ENCODE measurements around the gene KCNB1.

KCNB1 gene

GRCh38 chr20:49501917-49502316 lies 19.4 kb upstream of the KCNB1 start:
- DNase-seq, result no peak

GRCh38 chr20:49497398-49497669 lies 14.9 kb upstream of the KCNB1 start:
- DNase-seq, result no peak

- DNase-seq, result no peak
Observed at GRCh38 chr20:49496553-49497397, 14.3 kb upstream of the KCNB1 start.

GRCh38 chr20:49496043-49496442 lies 13.6 kb upstream of the KCNB1 start:
- DNase-seq, result no peak

- DNase-seq, result no peak
Observed at GRCh38 chr20:49490689-49491088, 8.2 kb upstream of the KCNB1 start.

- no peak for DNase-seq
Observed at GRCh38 chr20:49489688-49490087, 7.2 kb upstream of the KCNB1 start.

GRCh38 chr20:49486064-49486463 lies 3.6 kb upstream of the KCNB1 start:
- DNase-seq, result no peak

GRCh38 chr20:49485563-49485962 lies 3.1 kb upstream of the KCNB1 start:
- DNase-seq, result no peak

- DNase-seq, result peak in 50 of 56 donors; percentile 13 to 82 (median 56)
Observed at GRCh38 chr20:49484180-49485140, 2.0 kb upstream of the KCNB1 start.

- peak in 2 of 56 donors; percentile 6 to 37 for DNase-seq
Observed at GRCh38 chr20:49483696-49484123, 1.2 kb upstream of the KCNB1 start.

GRCh38 chr20:49483018-49483695 lies 689 bp upstream of the KCNB1 start:
- peak in 2 of 56 donors; percentile 25 to 29 for DNase-seq

- DNase-seq, result no peak
Observed at GRCh38 chr20:49482173-49482572, 295 bp downstream of the KCNB1 start.

- no peak for DNase-seq
Observed at GRCh38 chr20:49481116-49481515, 1.4 kb downstream of the KCNB1 start.

GRCh38 chr20:49480236-49480635 lies 2.2 kb downstream of the KCNB1 start:
- no peak for DNase-seq

GRCh38 chr20:49479785-49480184 lies 2.7 kb downstream of the KCNB1 start:
- DNase-seq, result no peak

GRCh38 chr20:49478754-49479689 lies 3.4 kb downstream of the KCNB1 start:
- no peak for DNase-seq

GRCh38 chr20:49478266-49478665 lies 4.2 kb downstream of the KCNB1 start:
- no peak for DNase-seq

GRCh38 chr20:49477200-49477599 lies 5.3 kb downstream of the KCNB1 start:
- no peak for DNase-seq

GRCh38 chr20:49476016-49476355 lies 6.5 kb downstream of the KCNB1 start:
- DNase-seq, result no peak

GRCh38 chr20:49475292-49476015 lies 7.0 kb downstream of the KCNB1 start:
- DNase-seq, result no peak

Data from amygdala (tissue), 56 donors.